NCI-H1694 treated with DMSO at 0.1 percent for 48 hours (cell line): ENCODE measurements around the gene CMIP.
"Not testable (repeated sequence)": the region's sequence is repeated elsewhere in the genome, so short reads cannot be mapped to it uniquely, and the experiment has no call there.

Experiments
- DNase-seq: peaks from one replicate; lab custom pipeline; 2025; lab: John Stamatoyannopoulos, UW

The CMIP gene

GRCh38 chr16:81568749-81569087 lies 124.1 kb downstream of the CMIP start:
- DNase-seq, result no peak

GRCh38 chr16:81569361-81570034 lies 124.9 kb downstream of the CMIP start:
- no peak for DNase-seq

GRCh38 chr16:81570151-81570846 lies 125.7 kb downstream of the CMIP start:
- no peak for DNase-seq

- DNase-seq, result no peak
These were observed 126.6 kb downstream of the CMIP start for GRCh38 chr16:81571175-81571574.

GRCh38 chr16:81571592-81572385 lies 127.2 kb downstream of the CMIP start:
- DNase-seq, result no peak

- DNase-seq, result no peak
These were observed 128.0 kb downstream of the CMIP start for GRCh38 chr16:81572386-81573144.

- DNase-seq, result no peak
These were observed 129.0 kb downstream of the CMIP start for GRCh38 chr16:81573533-81574020.

- no peak for DNase-seq
These were observed 129.6 kb downstream of the CMIP start for GRCh38 chr16:81574168-81574567.

GRCh38 chr16:81575307-81575706 lies 130.7 kb downstream of the CMIP start:
- DNase-seq, result no peak

- no peak for DNase-seq
These were observed 131.2 kb downstream of the CMIP start for GRCh38 chr16:81575834-81576233.

- no peak for DNase-seq
These were observed 132.1 kb downstream of the CMIP start for GRCh38 chr16:81576696-81577095.

- DNase-seq, result not testable (repeated sequence)
These were observed 132.7 kb downstream of the CMIP start for GRCh38 chr16:81577272-81577671.

GRCh38 chr16:81578076-81578475 lies 133.5 kb downstream of the CMIP start:
- DNase-seq, result no peak

- no peak for DNase-seq
These were observed 134.2 kb downstream of the CMIP start for GRCh38 chr16:81578636-81579413.

GRCh38 chr16:81581107-81581506 lies 136.5 kb downstream of the CMIP start:
- DNase-seq, result no peak

GRCh38 chr16:81582655-81583441 lies 138.2 kb downstream of the CMIP start:
- DNase-seq, result no peak

- no peak for DNase-seq
These were observed 139.5 kb downstream of the CMIP start for GRCh38 chr16:81583893-81584631.

- peak; percentile 6 for DNase-seq
These were observed 141.2 kb downstream of the CMIP start for GRCh38 chr16:81585785-81586184.

GRCh38 chr16:81586417-81586816 lies 141.8 kb downstream of the CMIP start:
- DNase-seq, result no peak
